Occipital lobe (tissue), 2 donors: Measurements from ENCODE around the gene CD74. TPM values are rescaled to one million over a fixed set of nuclear protein-coding genes. Genes with fewer than 3 reads are reported as not detected.
"Not testable (repeated sequence)": the region's sequence is repeated elsewhere in the genome, so short reads cannot be mapped to it uniquely, and the experiment has no call there.

Source experiments
- DNase-seq: peaks from one replicate; lab custom pipeline; 2025; lab: John Stamatoyannopoulos, UW
- total RNA-seq: library from RNA; depleted of rRNA; stranded (reverse); fragments of >200 nt; gene quantifications from one replicate; pipeline ENCODE4 v1.2.3, GENCODE V29; 2014

Gene CD74
- total RNA-seq: 4.1 TPM

DNA sequence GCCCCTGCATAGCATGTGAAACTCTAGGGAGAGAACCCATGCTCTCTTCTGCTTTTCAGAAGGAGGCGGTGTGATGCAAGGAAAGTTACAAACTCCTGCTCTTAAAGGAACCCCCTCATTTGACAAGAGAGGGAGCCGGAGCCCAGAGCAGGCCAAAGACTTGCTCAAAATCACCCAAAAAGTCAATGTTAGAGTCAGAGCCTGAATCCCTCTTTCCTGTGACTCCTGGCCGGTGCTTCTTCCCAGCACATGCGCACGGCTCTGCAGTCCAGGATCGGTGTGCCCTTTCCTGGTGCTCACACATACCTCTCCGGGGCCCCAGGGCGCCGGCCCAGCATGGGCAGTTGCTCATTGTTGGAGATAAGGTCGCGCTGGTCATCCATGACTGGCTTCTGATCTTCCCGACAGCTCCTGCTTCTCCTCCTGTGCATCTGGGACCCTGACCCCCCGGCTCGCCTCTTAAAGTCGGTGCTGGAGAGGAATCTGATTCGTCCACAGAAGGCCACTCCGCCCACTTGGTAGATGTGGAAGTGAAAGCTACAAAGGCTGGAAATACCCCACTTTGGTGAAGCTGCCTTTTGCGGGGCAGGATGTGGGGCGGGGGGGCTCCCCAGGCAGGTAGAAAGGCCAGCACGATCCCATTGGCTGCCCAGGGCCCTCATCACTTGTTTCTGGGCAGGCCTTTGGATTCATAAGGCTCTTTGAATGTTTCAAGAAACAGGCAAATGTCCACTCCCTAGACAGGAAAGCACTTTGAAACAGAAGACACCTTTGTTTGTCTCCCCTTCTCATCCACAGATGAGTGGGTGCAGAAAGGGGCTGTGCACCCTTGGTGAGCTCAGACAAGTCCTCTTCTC lies at the start of gene CD74:
TSS of gene CD74 (minus strand) at position 592 of the 857 bp plus-strand sequence. CDS start at position 431, 161 bp downstream.
- peak; percentile 40 for DNase-seq

- DNase-seq: no peak
These were observed 48.5 kb upstream of the CD74 start for GRCh38 chr5:150461231-150461630.

DNA sequence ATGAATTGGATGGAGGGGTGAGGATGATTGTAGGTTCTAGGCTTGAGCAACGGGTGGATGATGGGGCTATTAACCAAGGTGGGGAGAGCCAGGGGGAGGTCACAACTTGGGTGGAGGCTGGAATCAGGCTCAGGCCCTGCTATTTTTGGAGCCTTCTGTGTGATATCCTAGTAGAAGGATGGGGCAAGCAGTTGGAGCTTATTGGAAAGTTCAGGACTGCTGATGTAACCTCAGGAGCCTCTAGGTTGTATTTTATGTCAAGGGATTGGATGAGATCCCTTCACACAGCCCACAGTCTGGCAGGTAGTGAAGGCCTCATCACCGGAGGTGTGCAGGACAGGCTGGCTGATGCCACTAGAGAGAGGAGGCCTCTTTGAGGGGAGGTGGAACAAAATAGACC lies 48.1 kb upstream of the CD74 start:
- DNase-seq: no peak

DNA sequence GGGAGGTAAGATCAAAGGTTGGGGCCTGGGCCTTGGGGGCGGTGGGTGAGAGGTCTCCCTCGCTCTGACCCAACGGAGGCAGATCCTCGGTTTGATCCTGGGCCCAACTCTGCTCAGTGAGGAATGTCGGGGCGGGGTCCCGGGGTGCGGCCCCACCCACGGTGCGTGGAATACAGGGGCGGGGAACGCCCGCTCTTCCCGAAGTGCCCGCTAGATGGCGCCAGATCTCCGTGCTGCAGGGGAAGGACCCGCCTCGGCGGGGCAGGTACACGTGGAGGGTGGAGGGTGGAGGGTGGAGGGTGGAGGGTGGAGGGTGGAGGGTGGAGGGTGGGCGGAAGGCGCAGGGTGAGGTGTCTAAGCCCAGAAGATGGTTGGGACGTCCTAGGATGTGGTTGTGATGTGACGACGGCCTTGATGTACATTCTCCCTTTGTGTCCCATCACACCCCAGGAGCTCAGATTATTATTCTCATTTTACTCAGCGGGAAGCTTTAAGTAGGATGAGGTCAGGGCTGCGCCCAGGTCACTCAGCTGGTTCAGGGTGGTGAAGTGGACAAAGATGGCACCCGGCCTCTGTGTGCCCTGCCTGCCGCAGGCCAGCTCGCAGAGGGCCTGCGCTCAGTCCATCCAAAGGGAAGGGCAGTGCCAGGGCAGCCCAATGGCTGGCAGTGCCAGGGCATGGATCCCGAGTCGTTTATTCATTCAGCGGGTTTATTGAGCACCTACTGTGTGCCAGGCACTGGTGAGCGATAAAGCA lies 46.3 kb upstream of the CD74 start:
- DNase-seq: peak; percentile 41

DNA sequence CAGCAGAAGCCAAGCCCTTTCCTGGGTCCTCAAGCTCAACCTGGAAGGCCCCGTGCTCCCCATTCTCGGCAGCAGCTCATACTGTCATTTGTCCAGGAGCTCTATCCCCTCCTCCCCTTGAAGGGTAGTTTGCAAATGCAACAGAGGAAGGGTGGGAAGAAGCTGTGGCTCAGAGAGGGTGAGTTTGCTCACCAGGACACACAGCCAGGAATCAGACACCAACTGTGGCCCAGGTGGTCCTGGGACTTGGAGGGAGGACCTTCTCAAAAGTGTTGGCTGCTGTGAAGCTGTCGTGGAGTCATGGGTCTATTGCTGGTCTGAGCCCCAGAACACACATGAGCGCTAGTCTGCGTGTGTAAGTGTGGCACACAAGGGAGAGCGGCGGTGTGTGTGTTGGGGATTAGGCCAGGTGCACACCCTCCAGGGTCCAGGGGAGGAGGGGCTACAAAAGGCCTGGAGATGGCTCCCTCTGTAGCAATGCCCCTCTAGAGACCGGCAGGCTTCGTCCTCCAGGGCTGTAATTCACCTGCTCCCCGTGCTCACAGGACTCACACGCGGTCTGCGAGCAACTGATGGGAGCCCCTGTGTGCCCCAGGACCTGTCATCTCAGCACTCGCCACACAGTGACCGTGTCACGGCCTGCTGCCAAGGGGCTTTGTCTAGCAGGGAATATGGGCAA lies 45.0 kb upstream of the CD74 start:
- DNase-seq: no peak

GRCh38 chr5:150457121-150457520 lies 44.4 kb upstream of the CD74 start:
- no peak for DNase-seq

DNA sequence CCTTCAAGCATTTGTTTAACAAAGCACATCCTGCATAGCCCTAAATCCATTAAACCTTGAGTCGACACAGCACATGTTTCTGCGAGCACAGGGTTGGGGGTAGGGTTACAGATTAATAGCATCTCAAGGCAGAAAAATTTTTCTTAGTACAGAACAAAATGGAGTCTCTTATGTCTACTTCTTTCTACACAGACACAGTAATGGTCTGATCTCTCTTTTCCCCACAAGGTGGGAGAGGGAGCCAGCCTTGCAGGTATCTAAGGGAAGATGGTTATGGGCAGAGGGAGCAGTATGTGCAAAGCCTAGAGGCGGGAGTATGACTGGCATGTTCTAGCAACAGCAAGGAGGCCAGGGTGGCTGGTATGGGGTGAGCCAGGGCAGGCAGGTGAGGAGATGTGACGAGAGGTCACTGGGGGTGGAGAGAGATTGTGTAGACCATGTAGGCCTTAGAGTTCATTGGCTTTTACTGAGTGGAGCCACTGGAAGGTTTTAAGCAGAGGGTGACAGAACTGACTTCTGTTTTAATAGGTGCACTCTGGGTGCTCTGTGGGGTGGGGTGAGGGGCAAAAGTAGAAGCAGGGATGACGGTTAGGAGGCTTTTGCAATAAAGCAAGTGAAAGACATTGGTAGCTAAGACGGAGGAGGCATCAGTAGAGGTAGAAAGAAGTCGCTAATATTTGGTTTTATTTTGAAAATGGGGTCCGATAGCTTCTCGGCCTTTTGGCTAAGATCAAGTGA lies 42.0 kb upstream of the CD74 start:
- DNase-seq: no peak

DNA sequence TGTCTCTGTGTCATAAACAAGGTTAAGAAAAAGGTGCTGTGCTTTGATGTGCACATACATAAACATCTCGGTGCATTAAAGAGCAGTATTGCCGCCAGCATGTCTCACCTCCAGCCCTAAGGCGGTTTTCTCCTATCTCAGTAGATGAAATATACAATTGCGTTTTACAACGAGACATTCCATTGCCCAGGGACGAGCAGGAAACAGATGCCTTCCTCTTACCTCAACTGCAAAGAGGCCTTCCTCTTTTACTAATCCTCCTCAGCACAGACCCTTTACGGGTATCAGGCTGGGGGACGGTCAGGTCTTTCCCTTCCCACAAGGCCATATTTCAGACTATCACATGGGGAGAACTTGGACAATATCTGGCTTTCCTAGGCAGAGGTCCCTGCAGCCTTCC lies 41.3 kb upstream of the CD74 start:
- DNase-seq: not testable (repeated sequence)

GRCh38 chr5:150452914-150453313 lies 40.2 kb upstream of the CD74 start:
- no peak for DNase-seq

GRCh38 chr5:150451594-150451993 lies 38.9 kb upstream of the CD74 start:
- DNase-seq: no peak

GRCh38 chr5:150449517-150450339 lies 37.0 kb upstream of the CD74 start, which contains the start of gene RPS14:
Gene RPS14, minus strand, starts transcription at chr5:150449739. Its CDS starts 2,006 bp downstream, at chr5:150447733.
- peak; percentile 83 for DNase-seq

DNA sequence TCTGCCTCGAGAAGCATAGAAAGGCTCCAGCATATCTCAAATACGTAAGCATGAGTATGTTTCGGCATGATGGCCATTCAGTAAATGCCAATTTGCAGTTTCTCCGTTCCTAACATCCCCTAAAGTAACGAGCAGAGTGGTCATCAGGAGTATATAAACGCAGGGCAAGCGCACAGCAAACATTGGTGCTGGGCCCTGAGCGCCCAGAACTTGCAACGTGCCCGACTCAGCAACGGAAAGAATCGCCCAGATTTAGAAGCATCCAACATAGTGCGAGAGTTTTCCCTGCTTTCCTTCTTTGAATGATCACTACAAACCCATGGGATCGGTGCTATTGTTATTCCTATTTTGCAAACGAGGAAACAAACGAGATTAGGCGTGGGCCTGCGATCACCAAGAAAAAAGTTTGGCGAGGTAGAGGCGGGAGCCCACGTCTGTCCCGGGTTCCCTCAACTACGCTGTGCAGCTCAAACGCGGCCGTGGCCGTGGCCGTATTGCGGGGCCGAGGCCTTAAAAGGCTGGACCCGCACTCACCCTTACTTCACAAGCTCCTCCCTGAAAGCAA lies 36.3 kb upstream of the CD74 start:
- no peak for DNase-seq

GRCh38 chr5:150448334-150448733 lies 35.6 kb upstream of the CD74 start:
- no peak for DNase-seq

DNA sequence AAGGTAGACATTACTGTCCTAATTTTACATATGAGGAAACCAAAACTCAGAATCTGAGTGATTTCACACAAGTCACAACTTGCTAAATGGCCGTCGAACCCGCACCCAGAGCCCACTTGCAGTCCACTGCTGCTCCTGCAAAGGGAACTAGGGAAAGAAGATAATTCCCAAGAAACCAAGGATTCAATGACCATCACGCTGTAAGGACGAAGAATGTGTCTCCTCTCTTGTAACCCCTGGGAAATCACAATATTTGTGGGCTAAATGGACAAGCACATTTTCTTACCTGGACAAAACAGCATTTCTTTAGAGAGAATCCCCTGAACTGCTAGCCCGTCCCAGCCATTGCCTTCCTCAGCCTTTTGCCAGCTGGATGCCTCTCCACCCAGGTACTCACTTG lies 34.5 kb upstream of the CD74 start:
- no peak for DNase-seq

DNA sequence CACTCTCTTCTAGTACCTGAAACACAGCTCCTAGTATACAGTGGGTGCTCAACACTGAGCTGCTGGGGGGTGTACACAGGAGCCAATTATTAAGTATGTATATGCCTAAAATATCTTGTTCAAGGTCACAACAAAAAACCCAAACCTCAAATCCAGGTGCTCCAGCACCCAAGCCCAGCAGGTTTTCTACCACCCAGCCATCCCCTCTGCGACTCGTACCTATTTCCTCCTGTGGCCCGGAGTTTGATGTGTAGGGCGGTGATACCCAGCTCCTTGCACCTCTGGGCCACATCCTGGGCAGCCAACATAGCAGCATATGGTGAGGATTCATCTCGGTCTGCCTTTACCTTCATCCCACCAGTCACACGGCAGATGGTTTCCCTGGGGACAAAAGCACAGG lies 33.9 kb upstream of the CD74 start:
- no peak for DNase-seq

DNA sequence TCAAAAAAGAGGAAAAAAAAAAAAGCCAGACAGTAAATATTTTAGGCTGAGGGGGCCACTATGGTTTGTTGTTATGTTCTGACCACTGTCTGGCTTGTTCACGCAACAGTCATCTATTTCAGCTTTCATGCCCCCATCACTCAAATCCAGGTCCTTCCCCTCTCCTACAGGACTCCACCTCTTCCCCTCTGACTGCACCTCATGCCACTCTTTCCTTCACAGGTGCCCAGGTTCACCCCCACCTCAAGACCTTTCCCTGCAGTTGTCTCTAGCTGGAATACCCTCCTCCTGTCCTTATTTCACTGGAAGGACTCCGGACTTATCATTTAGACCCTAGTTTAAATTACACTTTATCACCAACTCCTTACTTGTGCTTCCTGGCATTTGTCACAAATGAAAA lies 33.4 kb upstream of the CD74 start:
- DNase-seq: no peak

- peak; percentile 28 for DNase-seq
These were observed 32.1 kb upstream of the CD74 start for GRCh38 chr5:150444770-150445169.

DNA sequence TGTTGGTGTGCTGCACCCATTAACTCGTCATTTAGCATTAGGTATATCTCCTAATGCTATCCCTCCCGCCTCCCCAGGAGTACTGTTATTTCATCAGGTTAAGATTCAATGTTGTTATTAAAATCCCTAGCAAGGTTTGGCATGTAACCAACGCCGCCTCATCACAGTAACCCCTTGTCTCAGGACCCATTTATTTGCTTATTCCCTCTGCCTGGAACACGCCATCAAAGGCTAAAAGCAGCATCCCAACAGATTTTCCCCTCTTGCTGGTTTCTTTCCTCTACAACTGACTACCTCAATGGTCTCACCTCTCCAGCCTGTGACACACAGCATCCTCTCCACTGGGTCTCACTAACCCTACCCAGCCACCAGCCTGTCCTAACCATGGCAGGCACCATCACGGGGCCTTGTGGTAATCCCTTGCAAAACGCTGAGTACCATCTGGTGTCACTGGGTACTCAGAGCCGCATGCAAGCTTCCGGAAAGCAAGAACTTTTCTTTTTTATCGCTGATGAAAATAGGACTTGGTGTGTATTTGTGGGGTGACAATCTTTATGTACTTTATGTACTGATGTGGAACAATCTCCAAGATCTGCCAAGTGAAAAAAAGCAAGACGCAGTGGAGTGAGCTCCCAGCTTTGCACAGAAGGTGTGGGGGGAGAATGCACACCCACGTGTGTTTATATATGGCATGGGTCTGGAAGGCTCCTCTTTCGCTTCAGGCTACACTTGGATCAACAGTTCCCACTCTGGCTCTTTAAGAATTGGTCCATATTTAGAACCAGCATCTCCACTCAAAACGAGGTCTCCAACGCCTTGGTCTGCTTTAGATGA lies 30.7 kb upstream of the CD74 start:
- peak; percentile 76 for DNase-seq

DNA sequence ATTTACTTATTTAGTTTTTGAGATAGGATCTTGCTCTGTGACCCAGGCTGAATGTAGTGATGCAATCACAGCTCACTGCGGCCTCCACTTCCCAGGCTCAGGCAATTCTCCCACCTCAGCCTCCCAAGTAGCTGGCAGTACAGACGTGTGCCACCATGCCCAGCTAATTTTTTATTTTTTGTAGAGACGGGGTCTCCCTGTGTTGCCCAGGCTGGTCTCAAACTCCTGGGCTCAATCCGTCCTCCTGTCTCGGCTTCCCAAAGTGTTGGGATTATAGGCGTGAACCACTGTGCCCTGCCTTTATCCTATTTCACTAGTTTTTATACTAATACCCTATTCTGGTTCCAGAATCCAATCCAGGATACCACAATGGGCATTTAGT lies 30.0 kb upstream of the CD74 start:
- no peak for DNase-seq
